Stimulated activated CD8-positive, alpha-beta memory T cell treated with anti-CD3 and anti-CD28 coated beads, Interleukin-4, amount 100 ng/mL, for 48 hours (primary cell): ENCODE results near the gene TSHR.

Experiments
- DNase-seq: peaks from one replicate; pipeline ENCODE4 v3.0.0-alpha.2; 2020

The TSHR gene

DNA sequence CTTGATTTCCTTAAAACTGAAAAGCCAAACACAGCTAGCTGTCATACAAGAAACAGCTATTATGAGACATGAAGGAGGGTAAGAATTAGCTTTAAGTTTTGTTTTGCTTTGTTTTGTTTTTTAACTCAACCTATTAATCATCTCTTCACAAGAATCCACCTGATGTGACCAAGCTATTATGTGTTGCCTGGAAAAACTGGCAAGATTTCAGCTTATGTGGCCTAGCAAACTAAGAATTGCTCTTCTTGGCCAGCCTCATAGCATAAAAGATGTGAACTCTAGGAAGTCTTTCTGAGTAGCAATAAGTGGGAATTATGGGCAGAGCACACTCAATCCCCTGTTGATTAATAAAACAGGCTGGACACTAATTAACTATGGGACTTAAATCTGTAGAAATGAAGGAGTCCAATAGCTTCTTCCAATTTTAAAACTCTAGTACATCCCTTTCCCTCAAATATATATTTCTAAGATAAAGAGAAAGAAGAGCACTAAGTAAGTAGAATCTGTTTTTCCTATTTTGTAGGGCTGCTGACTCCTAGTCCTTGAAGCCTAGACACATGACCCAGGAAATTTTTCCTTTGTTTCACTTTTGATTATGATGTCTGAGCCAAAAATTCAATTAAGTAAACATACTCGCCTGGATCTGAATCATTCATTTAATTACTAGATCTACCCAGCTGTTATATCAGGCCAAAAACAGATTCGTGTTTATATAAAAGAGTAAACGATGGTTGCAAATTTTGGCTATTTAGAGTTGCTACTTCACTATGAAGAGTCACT is 189.6 kb downstream of the TSHR start:
- DNase-seq = no peak

DNA sequence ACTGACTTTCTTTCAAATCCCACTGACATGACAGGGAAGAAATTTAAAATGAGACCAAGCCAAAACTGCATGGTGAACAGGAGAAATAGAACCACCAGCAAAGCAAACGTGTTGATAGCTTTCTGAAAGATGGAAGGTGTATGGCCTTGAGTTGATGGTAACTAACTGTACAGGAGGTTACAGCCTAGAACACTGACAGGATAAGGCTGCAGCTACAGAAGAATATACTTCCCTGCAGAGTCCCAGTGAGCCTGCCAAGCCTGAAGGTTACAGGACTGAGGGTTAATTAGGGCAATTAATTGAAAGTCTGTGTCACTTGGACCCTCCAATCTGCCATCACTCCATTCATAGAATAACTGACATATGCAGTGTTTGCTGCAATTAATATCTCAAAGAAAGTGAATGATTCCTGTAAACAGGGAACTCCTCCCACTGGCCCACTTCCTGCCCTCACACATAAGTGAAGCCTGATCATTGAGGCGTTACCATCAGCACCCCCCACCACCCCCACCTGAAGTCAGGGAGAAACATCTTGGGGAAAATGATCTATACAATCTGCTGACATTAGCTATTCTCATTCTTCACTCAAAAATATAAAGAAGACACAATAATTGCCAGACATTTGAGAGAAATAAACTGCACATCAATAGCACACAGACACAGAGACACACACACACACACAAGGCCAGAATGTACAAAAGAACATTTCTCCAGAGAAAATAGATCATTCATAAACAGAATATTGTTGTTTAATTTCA is 191.9 kb downstream of the TSHR start:
- no peak for DNase-seq

DNA sequence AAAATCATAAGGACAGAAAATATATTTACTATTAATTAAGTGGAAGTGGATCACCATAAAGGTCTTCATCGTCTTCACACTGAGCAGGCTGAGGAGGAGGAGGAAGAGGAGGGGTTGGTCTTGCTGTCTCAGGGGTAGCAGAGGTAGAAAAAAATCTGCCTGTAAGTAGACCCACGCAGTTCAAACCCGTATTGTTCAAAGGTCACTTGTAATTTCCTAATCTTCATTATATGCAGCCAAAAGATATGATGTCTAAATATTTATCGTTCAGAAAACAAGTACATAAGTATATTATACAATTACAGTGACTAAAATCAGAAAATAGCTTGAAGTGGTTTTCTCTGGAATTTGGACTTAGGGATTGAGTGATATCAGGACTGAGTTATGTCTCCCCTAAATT is 193.2 kb downstream of the TSHR start:
- DNase-seq = no peak

DNA sequence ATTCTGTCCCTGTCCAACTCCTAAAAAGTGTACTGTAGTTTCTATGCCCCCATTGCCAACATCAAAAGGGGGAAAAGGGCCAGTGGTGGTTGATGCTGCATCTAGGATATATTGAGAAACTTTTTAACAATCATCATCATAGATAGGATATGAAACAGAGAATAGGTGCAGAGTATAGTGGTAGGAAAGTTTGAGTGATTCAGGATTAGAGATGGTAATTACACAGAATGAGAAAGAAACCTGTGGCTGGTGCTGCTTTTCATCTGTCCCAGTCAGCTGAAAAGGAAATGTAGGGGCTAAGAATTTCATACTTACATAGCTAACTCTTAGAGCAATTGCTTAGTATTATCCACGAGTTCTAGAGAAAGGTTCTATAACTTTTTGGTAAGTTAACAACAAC is 197.8 kb downstream of the TSHR start:
- DNase-seq = no peak

DNA sequence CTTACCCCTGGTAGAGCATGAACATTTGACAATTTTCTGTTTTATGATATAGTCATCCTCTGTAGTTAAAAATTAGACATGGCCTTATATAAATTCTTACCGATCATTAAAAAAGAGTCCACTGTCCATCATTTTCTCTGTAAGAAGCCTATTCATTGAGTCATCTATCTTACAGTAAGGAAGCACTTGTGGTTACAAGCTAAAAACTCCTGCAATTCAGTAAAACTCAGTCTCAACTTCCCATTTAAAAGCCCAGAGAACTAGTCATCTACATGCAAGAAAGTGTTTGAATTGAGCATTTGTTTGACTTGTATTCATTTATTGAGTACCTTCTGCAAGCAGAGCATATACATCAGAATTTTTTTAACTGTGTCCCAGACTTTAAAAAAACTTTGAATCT is 202.0 kb downstream of the TSHR start:
- DNase-seq = no peak

DNA sequence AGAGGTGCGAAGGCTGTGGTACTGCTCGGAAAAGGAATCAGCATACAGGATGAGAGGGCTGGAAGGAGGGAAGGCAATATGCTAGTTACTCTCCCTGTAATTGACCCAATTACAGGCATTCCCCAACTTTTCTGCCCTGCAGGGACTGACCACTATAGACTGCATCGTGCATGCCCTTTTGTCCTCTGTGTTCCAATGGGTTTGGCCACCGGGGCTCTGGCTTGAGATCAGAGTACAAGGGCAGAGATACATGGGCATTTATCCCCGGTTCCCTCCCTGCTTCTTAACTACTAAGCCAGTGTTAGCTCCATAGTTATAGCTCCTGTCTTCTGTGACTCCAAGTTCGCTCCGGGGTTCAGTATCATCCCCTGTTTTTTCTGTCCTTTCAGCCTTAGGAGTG is 205.7 kb downstream of the TSHR start:
- no peak for DNase-seq

DNA sequence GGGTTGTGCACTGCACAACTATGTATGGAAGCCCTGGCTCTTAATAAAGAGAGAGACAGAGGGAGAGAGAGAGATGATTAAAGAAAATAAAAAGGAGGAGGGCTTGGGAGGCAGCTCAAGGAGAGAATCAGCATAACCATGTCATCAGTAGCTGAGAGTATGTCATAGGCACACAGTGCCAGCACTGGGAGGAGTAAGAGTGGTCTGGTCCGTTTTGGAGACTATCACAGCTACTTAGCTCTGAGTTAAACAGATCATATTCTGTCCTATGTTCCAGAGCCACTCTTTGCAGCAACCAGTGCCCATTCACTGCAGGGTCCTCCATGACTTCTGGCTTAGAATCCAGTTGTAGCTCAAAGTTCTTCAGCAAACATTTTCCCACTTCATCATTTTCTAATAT is 206.3 kb downstream of the TSHR start:
- DNase-seq = no peak

DNA sequence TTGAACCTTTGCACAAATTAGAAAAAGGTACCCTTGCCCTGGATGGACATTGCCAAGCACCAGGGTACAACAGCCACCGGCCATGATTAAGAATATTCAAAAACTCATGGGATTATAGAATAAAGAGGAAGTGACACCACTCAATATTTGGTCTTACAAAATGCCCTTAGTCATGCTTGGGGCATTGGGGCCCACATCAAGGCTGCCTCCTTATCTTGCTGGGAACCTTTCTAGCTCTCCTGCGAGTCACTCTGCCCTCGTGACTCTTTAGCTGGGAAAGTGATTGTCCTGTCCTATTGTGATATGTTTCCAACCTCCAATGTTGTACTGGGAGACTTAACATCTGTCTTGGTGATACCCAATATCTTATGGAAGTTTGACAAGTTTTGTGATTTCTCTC is 207.5 kb downstream of the TSHR start:
- no peak for DNase-seq

DNA sequence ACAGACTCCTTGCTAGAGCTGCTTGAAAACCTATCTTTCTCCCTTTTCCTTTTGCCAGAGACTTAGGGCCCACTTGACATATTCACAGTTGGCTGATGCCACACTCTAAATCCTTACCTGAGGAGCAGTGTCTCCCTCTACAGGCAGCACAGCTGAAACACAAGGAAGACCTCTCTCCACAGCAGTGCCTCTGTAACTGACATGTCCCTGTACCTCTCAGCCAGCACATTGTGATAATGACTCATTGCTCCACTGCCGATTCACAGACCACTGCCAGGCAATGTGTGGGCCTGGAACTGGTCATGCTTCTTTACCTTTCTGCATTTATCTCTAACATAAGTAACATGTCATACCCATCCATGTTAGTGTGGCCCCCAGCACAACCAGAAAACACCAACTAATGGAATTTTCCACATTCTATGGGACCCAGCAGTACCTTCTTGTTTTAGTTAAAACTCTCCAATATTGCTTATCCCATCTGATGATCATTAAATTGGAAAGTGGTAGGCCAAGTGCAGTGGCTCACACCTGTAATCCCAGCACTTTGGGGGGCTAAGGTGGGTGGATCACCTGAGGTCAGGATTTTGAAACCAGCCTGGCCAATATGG is 208.8 kb downstream of the TSHR start:
- DNase-seq = peak; percentile 73

DNA sequence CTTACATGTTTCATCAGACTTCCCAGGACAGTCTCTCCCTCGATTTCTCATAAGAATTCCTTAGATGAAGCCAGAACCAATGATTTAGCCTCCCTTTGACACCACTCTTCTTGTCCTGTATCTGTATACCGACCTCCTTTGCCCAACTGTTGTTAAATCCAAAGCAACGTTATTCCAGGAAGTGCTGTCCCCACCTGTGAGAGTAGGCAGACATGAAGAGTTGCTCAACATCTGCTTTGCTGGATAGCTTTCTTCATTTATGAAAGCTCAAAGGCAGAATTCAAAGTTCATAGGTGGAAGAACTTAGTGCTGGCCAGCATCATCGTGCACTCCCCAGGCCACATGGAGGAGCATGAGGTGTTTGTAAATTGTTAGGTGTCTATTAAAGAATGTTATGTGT is 209.8 kb downstream of the TSHR start:
- DNase-seq = no peak

DNA sequence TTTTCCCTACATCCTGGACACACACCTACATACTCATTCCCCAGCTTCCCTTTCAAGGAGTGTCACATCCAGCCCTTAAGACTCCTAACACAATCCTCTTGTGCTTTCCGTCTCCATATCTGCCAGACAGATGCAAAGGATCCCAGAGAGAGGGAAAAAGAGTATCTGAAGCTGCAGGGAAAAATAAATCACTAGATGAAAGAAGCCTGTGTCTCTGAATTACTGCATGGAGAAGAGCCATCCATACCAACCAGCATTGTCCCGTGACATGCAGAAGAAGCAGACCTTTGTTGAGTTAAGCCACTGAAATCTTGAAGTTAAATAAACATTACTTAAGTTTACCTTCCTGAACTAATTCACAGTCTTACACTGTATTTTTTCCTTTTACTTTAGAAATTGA is 210.7 kb downstream of the TSHR start:
- no peak for DNase-seq

DNA sequence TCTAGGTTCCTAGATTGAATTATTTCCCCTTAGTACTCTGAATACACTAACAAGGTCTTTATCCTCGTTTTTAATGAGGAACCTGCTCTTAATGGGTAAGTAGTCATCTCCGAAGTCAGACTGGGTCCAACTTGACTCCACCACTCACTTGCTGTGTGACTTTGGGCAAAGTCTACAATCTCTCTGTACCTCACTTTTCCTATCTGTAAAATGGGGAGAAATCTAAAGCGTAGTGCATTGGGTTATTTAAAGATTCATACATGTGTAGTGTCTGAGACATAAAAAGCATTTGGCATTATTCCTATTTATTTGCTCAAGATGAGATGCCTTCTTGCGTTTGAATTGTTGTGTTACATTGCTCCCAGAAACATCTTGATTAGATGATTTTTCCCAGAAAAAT is 213.8 kb downstream of the TSHR start:
- no peak for DNase-seq

DNA sequence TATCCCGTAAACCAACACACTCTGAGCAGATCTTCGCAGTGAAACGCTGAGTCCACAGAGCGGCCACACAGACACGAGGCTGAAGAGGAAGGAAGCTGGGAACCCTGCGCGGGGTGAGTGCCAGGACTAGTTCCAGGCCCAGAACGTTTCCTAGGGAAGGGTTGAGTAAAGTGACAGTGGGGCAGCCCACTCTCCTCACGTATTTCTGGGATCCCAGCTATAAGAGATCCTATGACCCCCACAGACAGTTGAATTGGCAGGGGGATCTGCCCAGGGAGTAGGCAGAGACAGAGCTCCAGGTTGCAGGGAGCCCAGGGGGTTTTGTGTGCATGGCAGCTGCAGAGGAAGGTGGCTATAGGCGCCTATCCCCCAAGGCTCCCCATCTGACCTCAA is 214.3 kb downstream of the TSHR start:
- DNase-seq = peak; percentile 32

DNA sequence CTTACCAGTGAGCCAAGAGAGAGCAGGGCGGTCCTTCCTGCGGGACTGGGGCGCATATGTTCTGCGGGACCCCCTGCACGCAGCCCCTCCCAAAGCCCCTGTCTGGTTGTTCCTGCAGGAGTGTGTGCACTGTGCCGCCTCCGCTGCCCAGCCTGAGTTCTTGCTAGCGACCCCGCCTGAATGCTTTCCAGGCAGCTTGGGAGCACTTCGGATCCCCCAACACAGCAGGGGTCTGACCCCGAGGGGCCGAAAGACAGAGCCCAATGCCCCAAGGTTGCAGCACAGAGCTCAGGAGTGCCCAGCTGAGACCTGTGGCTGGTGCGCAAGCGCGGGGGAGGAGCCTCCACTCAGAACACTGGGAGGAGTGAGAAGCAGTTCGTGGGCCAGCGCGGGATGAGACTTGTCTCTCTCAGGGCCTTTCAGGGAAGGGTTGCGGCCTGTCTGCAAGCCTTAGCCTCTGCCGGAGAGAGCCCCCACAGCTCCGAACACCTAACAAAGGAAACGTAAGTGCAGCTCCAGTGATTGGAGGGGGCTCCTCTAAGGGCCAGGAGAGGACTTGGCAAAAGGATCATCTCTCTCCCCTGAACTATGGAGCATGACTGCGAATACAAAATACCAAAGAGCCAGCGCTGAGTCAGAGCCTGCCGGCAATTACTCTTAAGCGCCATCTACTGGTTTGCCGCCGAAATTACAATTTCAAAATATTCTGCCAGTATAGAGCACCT is 214.8 kb downstream of the TSHR start:
- peak; percentile 89 for DNase-seq

DNA sequence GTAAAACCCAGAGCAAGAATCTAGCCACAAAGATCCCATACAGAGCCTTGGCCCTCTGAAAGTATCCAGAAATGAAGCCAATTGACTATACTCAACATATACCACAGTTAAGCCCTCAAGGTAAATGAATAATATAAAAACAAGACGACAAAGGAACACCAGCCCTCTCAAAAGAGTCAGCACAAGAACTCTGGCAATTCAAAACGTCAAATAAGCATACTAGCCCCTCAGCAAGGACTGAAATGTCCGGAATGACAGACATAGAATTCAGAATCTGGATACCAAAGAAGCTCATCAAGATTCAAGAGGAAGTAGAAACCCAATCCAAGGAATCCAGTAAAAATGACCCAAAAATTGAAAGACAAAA is 215.4 kb downstream of the TSHR start:
- no peak for DNase-seq

DNA sequence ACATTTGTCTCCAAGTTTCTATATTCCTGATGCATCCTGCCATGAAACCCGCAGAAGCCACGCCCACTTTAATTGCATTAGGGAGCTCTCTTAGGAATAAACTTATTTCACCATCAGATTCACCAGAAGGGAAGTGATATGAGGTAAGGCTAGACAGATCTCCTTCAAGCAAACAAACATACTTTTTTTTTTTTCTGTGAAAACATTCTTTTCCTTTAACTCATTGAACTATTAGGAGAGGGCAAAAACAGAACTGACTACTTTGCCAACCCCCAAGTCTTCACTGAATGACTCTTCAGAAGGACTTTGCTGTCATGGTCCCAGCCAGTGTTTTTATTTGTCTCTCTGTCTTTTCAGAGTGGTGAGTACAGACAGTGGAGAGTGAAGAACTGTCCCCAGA is 216.9 kb downstream of the TSHR start:
- DNase-seq = no peak

DNA sequence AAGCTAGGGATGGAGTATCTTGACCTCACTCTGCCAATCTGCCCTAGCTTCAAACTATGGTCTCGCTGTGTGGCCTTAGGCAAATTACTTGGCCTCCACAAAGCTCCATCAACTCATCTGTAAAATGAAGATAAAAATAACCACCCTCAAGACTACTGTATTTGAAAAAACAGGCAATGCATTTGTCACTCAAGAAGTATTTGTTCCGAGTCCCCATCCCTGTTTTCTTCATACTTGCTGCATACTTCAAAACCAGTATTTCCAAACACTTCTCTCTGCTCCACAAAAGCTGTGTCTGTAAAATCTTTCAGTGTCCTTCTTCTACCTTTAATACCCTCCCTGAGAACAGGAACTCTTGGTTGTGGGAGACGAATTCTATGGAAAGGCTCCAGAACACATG is 217.5 kb downstream of the TSHR start:
- no peak for DNase-seq

DNA sequence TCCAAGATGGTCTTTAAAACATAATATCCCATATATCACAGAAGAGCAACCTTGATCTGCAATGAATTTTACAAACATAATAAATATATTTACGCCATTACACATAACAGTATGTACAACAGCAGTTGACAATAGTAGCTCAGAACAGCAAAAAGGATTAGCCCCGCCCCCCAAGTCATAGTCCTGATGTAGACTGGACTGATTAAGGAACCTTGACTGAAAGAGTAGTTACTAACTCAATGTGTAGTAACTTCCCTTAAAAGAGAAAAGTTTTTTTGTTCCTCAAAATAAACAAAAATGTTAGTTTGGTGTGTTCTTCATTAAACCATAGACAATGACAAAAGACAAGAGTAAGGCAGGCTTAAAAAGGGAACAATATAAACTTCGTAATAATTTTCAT is 220.8 kb downstream of the TSHR start:
- DNase-seq = no peak

DNA sequence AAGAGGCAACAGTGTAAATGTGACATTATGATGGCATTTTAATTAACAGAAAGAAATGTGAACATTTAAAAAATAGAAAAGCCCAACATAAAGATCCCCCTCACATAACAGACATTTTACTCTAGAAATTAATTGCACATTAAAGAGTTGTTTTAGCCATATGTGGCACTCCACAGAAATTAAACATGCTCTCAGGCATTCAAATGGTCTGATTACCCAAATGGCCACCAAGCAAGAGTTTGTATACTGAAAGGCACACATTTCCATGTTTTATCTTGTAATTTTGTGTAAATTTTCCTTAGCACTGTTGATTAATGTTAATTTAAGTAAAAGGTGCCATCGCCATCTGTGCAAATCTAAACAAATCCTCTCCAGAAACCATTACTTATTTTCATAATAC is 221.8 kb downstream of the TSHR start:
- DNase-seq = no peak

DNA sequence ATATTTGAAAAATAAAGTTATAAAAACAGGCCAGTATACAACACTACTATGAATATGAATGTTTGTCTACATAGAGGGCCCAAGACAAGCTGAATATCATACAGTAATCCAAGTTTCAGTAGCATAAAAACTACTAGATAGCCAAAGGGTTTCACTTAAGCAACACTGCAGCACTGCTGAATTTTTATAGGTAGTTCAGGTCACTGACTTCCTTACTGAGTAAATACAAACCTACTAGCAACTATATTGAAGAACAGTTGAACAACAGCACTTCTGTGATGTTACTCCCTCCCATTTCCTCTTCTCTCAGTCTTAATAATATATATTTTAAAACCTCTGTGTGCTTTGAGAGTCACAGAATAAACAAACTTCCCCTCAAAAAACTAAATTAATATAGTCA is 222.6 kb downstream of the TSHR start:
- DNase-seq = no peak

DNA sequence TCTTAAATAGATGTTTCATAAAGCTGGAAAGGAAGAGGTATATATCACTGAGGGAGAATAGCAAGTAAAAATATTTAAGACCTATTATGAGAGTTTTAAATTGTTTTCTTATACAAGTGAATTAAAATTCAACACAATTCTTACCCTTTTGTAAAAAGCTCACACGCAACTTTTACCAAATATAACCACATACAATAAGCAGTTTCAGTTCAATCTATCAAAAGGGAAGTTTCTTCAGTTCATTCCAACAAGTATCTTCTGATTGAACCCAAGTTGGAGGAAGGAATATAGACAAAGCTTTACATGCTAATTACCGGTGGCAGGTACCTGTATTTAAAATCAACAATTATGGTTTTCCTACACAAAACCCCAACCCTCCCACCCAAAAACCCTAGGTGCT is 224.2 kb downstream of the TSHR start:
- DNase-seq = no peak

DNA sequence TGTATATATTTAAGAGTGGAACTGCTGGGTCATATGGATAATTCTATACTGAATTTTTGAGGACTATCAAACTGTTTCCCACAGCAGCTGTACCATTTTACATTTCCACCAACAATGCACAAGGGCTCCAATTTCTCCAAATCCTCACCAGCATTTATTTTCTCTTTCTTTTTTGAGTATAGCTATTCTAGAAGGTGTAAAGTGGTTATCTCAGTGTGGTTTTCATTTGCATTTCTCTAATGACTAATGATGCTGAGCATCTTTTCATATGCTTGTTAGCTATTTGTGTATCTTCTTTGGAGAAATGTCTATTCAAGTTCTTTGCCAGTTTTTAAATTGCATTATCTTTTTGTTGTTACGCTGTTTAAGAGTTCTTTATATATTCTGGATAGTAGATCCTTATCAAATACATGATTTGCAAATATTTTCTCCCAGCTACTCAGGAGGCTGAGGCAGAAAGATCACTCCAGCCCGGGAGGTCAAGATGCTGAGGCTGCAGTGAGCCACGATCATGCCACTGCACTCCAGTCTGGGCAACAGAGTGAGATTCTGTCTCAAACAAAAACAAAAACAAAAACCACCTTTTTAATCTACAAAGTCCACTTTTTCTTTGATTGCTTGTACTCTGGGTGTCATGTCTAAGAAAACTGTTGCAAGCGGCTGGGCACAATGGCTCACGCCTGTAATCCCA is 232.6 kb downstream of the TSHR start:
- no peak for DNase-seq

DNA sequence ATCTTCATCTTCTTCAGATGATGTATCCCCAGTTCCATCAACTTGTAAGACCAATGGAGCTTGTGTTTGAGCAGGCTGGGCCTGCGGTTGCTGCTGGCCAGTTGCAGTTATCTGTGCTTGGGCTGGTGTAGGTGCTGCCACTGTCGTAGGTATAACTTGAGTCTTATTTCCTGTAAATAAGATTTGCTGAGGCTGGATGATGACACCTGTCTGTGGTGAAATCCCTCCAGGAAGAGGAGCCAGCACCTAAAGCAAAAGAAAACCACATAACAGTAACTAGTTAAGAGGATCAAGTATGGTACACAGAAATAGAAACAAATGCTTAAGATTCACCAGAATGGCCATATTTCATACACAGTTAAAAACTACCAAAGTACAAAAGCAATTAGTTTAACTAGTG is 237.2 kb downstream of the TSHR start:
- no peak for DNase-seq
